BJ (cell line): ENCODE data around the gene PNMA8A. TPM values are rescaled to one million over a fixed set of nuclear protein-coding genes. Genes with fewer than 3 reads are reported as not detected.

Experiments used
- CTCF ChIA-PET: fragments of 350-600 bp; formaldehyde crosslinking; extraction: SDS; loops from one replicate; lab custom pipeline; 2021; ENCODE audit warnings: antibody characterized with exemption, inconsistent platforms; lab: Yijun Ruan, JAX
- POLR2A ChIA-PET: fragments of 300-600 bp; sonication (Branson Sonifier 250); formaldehyde crosslinking; extraction: SDS; loops from one replicate; lab custom pipeline; 2021; ENCODE audit warnings: antibody characterized with exemption; lab: Charles Lee
- DNase-seq: peaks from one replicate; pipeline ENCODE4 v3.0.0-alpha.2; 2011; ENCODE audit warnings: low read depth
- H3K27me3 ChIP-seq: 2 replicates; pipeline ENCODE4 v1.6.0; 2011; ENCODE audit warnings: low read length; ENCODE audit not compliant: control insufficient read depth, insufficient read depth
- H3K36me3 ChIP-seq: 2 replicates; pipeline ENCODE4 v1.5.1; 2011; ENCODE audit warnings: low read length; ENCODE audit not compliant: control insufficient read depth, insufficient read depth
- H3K4me3 ChIP-seq: 2 replicates; pipeline ENCODE4 v1.5.1; 2011; ENCODE audit warnings: low read depth, mild to moderate bottlenecking, control low read depth, low read length
- polyA plus RNA-seq: library from polyadenylated mRNA; depleted of rRNA; stranded (reverse); fragments of >200 nt; gene quantifications from 2 replicates; pipeline ENCODE4 v1.2.3, GENCODE V29; 2011
- TF ChIP-seq, protein P1 (sequence below): IDR thresholded peaks from 2 replicates; pipeline ENCODE4 v1.5.1; 2011; ENCODE audit warnings: low read depth, mild to moderate bottlenecking, control low read depth, inconsistent platforms, low read length, moderate library complexity; ENCODE audit not compliant: insufficient read depth

The PNMA8A gene
- polyA plus RNA-seq, 1 experiment: 0.74 TPM

DNA sequence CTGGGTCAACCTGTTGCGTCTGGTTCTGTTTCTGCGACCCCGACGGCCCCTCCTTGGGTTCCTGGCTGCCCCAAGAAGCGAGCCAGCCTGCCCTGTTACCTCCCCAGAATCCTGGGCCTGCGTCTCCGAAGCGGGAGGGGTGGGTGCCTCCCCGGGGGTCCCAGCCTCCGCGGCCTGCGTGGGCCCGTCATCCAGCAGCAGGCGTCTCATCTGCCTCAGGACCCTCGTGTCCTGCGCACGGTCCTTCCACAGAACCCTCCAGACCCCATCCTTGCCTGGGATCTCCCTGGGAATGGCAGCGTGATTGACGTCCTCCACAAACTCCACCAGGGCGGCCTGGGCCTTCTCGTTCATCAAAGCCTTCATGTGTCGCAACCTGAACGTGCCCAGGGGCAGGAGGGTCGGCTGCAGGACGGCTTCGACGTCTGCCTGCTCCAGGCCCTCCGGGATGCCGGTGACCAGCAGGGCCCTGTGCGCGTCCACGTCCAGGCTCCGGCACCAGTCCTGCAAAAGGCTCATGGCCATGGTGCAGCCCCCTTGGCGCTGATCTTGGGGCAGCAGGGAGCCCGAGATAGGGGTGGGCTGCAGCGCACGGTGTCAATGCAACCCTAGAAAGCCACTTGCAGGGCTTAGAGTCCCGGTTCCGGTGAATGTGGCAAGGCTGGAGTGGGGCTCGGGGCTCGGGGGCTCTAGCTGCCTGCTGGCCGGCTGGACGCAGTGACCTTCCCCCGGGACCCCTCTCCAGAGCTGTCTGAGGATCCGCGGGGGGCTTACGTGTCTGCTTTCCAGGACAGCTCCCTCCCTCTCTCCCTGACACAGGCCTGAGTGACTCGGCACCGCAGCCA, 23.8 kb upstream of the PNMA8A start:
- DNase-seq: no peak
- TF ChIP-seq, protein P1, sequence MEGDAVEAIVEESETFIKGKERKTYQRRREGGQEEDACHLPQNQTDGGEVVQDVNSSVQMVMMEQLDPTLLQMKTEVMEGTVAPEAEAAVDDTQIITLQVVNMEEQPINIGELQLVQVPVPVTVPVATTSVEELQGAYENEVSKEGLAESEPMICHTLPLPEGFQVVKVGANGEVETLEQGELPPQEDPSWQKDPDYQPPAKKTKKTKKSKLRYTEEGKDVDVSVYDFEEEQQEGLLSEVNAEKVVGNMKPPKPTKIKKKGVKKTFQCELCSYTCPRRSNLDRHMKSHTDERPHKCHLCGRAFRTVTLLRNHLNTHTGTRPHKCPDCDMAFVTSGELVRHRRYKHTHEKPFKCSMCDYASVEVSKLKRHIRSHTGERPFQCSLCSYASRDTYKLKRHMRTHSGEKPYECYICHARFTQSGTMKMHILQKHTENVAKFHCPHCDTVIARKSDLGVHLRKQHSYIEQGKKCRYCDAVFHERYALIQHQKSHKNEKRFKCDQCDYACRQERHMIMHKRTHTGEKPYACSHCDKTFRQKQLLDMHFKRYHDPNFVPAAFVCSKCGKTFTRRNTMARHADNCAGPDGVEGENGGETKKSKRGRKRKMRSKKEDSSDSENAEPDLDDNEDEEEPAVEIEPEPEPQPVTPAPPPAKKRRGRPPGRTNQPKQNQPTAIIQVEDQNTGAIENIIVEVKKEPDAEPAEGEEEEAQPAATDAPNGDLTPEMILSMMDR: no peak
- H3K4me3 ChIP-seq: peak overlapping the region; percentile 33
- CTCF ChIA-PET: interaction anchor here (1.0 to 1.3 kb wide), 2 partner anchors 48 to 99 kb away, joined by 3 to 4 read pairs; no protein-coding TSS in a partner anchor
- H3K27me3 ChIP-seq: peaks cover 12% of the 10 kb centered on the region
- H3K36me3 ChIP-seq: no peaks in the 10 kb centered on the region
- POLR2A ChIA-PET: no interaction called here

DNA sequence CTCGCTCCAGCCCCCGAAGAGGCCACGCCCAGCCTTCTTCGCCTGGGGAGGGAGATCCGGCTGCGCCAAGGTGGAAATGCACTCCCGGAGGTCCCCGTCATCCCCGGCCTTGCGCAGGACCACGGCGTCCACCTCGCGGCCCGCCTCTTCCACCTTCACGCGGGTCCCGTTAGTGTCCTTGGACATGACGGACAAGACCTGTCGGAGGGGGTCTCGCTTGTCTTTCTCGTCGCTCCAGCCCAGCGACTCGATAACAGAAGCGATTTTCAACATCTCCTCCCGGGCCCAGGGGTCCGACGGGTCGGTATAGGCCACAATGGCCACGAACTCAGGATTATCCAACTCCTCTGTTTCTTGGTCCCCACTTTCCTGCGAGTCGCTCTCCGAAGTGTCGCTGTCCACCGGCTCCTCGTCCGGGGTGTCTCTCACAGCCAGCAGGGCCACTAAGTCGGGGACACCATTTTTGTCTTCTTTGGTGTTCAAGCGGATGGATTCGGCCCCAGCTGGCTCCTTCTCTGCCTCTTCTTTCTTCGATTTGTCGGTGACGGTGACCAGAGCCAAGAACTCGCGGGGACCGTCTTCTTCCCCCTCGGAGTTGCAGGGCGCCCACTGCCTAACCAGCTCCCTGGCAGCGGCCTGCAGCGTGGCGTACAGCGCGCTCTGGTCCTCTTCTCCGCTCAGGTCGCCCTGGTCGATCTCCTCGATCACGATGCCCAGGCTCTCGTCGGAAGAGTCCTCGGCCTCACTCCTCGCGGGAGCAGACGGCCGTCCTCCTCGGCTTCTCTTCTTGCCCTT, 23.0 kb upstream of the PNMA8A start:
- CTCF ChIA-PET: no interaction called here
- H3K4me3 ChIP-seq: no peak overlapping the region
- peaks cover 12% of the 10 kb centered on the region for H3K27me3 ChIP-seq
- TF ChIP-seq, protein P1: no peak
- no peak for DNase-seq
- POLR2A ChIA-PET: no interaction called here
- no peaks in the 10 kb centered on the region for H3K36me3 ChIP-seq

DNA sequence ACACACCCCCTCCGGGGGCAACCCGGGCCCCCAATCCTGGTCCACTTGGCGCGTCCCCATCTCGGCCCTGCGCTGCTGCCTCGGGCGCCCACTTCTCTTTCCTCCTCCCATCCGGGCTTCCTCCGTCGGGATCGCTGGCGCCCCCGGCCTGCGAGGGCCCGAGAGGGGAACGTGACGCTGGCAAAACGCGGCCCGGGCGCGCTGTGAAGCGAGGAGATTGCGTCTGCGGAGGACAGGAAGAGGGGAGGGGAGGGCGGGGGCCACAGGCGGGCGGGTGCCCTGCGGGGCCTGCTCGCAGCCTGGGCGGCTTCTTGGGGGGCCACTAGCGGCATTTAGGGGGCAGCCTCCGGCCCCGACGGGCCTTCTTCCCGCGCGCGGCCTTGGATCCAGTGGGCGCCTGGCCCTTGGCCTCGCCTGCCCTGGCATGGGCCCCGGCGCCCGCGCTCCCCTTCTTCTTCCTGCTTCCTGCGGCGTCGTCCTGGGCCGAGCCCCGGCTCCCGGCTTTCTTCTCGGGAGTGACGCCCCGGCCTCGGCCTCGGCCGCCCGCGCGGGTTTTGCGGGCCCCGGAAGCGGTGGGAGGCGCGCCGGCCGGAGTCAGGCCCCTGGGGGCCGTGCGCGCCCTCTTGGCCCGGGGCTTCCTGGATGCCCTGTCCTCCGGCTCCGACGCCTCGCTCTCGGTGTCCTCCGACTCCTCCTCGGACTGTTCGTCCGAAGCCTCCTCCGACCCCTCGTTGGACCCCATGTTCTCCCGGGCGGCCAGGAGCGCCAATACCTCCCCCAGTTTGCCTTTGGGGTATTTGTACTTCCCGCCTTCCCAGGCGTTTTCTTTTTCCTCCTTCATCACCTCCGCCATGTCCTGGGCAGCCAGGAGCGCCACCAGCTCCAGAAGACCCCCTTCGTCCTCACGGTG, 22.1 kb upstream of the PNMA8A start:
- Histone ChIP-seq H3K4me3 (no peak overlapping the region), H3K27me3 (peaks cover 12% of the 10 kb centered on the region), H3K36me3 (no peaks in the 10 kb centered on the region)
- CTCF ChIA-PET: interaction anchor here (0.6 kb wide), 1 partner anchor 23 kb away, joined by 4 read pairs; no protein-coding TSS in a partner anchor
- TF ChIP-seq, protein P1: no peak
- DNase-seq: no peak
- POLR2A ChIA-PET: no interaction called here

DNA sequence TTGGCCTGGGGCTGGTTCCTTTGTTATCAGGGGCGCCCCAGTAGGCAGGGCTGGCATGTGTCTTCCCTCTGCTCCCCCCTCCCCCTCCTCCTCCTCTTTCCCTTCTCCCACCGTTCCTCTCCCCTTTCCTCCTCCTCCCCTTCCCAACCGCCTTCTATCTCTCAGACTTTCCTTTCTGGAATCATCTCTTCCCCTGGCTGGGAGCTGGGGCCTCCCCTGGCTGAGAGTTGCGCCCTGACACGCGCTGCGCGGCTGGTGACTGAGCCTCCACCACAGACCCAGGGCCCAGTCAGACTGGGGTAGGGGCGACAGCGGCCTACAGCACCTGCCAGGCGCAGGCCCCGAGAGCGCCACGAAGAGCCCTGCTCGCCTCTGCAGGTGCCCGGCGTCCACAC, 21.5 kb upstream of the PNMA8A start:
- TF ChIP-seq, protein P1: no peak
- POLR2A ChIA-PET: no interaction called here
- no peak for DNase-seq
- Histone ChIP-seq H3K4me3 (no peak overlapping the region), H3K27me3 (peaks cover 12% of the 10 kb centered on the region), H3K36me3 (no peaks in the 10 kb centered on the region)
- CTCF ChIA-PET: interaction anchor here (0.6 to 1.3 kb wide), 2 partner anchors 15 to 23 kb away, joined by 3 to 4 read pairs; no protein-coding TSS in a partner anchor
